ENCODE data around the gene PISD. TPM values are rescaled to one million over a fixed set of nuclear protein-coding genes. Genes with fewer than 3 reads are reported as not detected.

The PISD gene
- total and polyA plus RNA-seq, 2 of the 8 experiments (the other 6 are each of a cell fraction or from before 2014, with no cell fraction given) = 47.8 to 48.2 TPM

- CTCF ChIA-PET (ENCODE audit: partially characterized antibody) = interaction anchor here (1.3 kb wide), 1 partner anchor 23 kb away, joined by 3 read pairs; no protein-coding TSS in a partner anchor
- TF ChIP-seq RAD21 (IDR thresholded peaks at IDR 0.05 in 1 of 2, conservative IDR thresholded peaks at IDR 0.05 in 1 of 2; ENCODE audit: low read depth in 2 of 2, low read length in 2 of 2) = no peak
- no peak for TF ChIP-seq EZH2 (IDR thresholded peaks at IDR 0.05; ENCODE audit: low read depth, low read length, severe bottlenecking)
- TF ChIP-seq ATF2 (IDR thresholded peaks at IDR 0.05; ENCODE audit: low read length) = no peak
- TF ChIP-seq POLR2AphosphoS5 (IDR thresholded peaks at IDR 0.05; ENCODE audit: low read depth, low read length) = no peak
- TF ChIP-seq KDM5A (IDR thresholded peaks at IDR 0.05; ENCODE audit: low read length) = no peak
- no peak for TF ChIP-seq GTF2F1 (IDR thresholded peaks at IDR 0.05; ENCODE audit: borderline replicate concordance, low read depth, low read length)
- TF ChIP-seq TAF7 (optimal IDR thresholded peaks at IDR 0.05; ENCODE audit: borderline replicate concordance, low read depth, low read length) = no peak
- TF ChIP-seq POLR2A (IDR thresholded peaks at IDR 0.05; ENCODE audit: control extremely low read depth in 1 of 2, low read depth in 2 of 2, low read length in 2 of 2) = no peak
- no peak for TF ChIP-seq SRF (IDR thresholded peaks at IDR 0.05; ENCODE audit: low read depth, low read length)
- TF ChIP-seq SUZ12 (IDR thresholded peaks at IDR 0.05; ENCODE audit: low read length) = no peak
- TF ChIP-seq POU5F1 (IDR thresholded peaks at IDR 0.05; ENCODE audit: low read depth, low read length) = no peak
- TF ChIP-seq GABPA (IDR thresholded peaks at IDR 0.05; ENCODE audit: borderline replicate concordance, insufficient read depth, low read length) = no peak
- no peak for TF ChIP-seq JUN (IDR thresholded peaks at IDR 0.05; ENCODE audit: low read depth, low read length)
Observed at GRCh38 chr22:31579835-31580242, 82.2 kb downstream of the PISD start.

More at GRCh38 chr22:31579835-31580242, 82.2 kb downstream of the PISD start:
- FAIRE-seq (no peak), DNase-seq (ENCODE audit: low read depth in 1 of 2, low spot score in 2 of 2) (no peak)
- 94% methylated on average over 1 of the region's 1 CpG; no CpG with 5 or more reads in 1 of the 2 experiments for WGBS, 2 experiments (ENCODE audit: extremely low coverage in 1 of 2, insufficient coverage in 1 of 2, insufficient read length in 1 of 2, insufficient replicate concordance in 2 of 2, low coverage in 1 of 2, low lambda C conversion rate in 2 of 2, missing lambda C conversion rate in 1 of 2)
- POLR2A ChIA-PET (ENCODE audit: partially characterized antibody) = no interaction called here
- no peak overlapping the region for H3K9ac ChIP-seq (replicated peaks in 1 of 4; ENCODE audit: extremely low read depth in 1 of 4, low read depth in 3 of 4, low read length in 3 of 4)
- H4K20me1 ChIP-seq (replicated peaks in 1 of 2; ENCODE audit: control insufficient read depth in 1 of 2, insufficient read depth in 2 of 2, low read length in 2 of 2) = peaks cover 1 to 2% of the 10 kb centered on the region in 2 experiments
- H4K8ac ChIP-seq (ENCODE audit: extremely low read depth, insufficient read depth, low read length) = no peak overlapping the region
- peaks cover 0 to 2% (median 0%) of the 10 kb centered on the region in 4 experiments; a peak in 1 of 8 replicates for H3K36me3 ChIP-seq (ENCODE audit: control insufficient read depth in 2 of 4, insufficient read depth in 4 of 4, low read length in 3 of 4)
- H2BK20ac ChIP-seq (ENCODE audit: low read length) = no peak overlapping the region
- H3K79me2 ChIP-seq (ENCODE audit: control insufficient read depth in 1 of 2, insufficient read depth in 2 of 2, low read length in 2 of 2) = no peaks in the 10 kb centered on the region
- H3K23ac ChIP-seq (ENCODE audit: insufficient read length) = no peak overlapping the region
- H3K79me1 ChIP-seq (ENCODE audit: low read depth, low read length) = no peaks in the 10 kb centered on the region
- H3K4me1 ChIP-seq (replicated peaks in 1 of 4; ENCODE audit: control insufficient read depth in 3 of 4, insufficient read depth in 4 of 4, low read length in 3 of 4) = no peaks in the 10 kb centered on the region
- no peak overlapping the region for H3K18ac ChIP-seq (ENCODE audit: extremely low read depth, low read length)
- no peak overlapping the region for H2BK120ac ChIP-seq (replicated peaks; ENCODE audit: low read depth, low read length)
- no peak overlapping the region for H2BK5ac ChIP-seq (ENCODE audit: low read depth, low read length)
- no peak overlapping the region for H2AK5ac ChIP-seq (ENCODE audit: low read depth, low read length)
- H4K5ac ChIP-seq (ENCODE audit: insufficient read length, low read depth, low read length) = no peak overlapping the region
- no peak overlapping the region for H2BK15ac ChIP-seq (ENCODE audit: low read length)
- H3K4ac ChIP-seq (replicated peaks; ENCODE audit: insufficient read length, low read depth, low read length) = no peak overlapping the region
- no peak overlapping the region for H2BK12ac ChIP-seq (ENCODE audit: low read depth, low read length)
- no peaks in the 10 kb centered on the region for H3K23me2 ChIP-seq (ENCODE audit: low read depth, low read length)
- no peak overlapping the region for H3K56ac ChIP-seq (replicated peaks; ENCODE audit: insufficient read length, low read depth, low read length)
- no peak overlapping the region for H2AFZ ChIP-seq (ENCODE audit: low read length)
- H4K91ac ChIP-seq (replicated peaks; ENCODE audit: insufficient read length, low read length) = no peak overlapping the region
- no peak overlapping the region for H3K14ac ChIP-seq (ENCODE audit: insufficient read length)
- H3K9me3 ChIP-seq (ENCODE audit: insufficient read depth in 2 of 2, low read depth in 1 of 2, low read length in 1 of 2) = no peaks in the 10 kb centered on the region
- H3K4me2 ChIP-seq (ENCODE audit: insufficient read depth in 1 of 2, low read depth in 2 of 2, low read length in 2 of 2) = no peak overlapping the region
- no peak overlapping the region for H3K4me3 ChIP-seq (ENCODE audit: extremely low read depth in 1 of 4, insufficient read depth in 2 of 4, low read depth in 3 of 4, low read length in 4 of 4)
- no peaks in the 10 kb centered on the region for H3K27me3 ChIP-seq (replicated peaks in 1 of 4; ENCODE audit: control insufficient read depth in 3 of 4, extremely low read depth in 1 of 4, insufficient read depth in 3 of 4, low read length in 3 of 4)
- H3K27ac ChIP-seq (ENCODE audit: low read depth, low read length) = no peak overlapping the region

All from H1 (cell line).